DOHH2 (cell line): ENCODE results near the gene FKBP10.

Source experiments
- EZH2phosphoT487 ChIP-seq: fragments of 200-600 bp; sonication (generic); IDR thresholded peaks from 2 replicates; pipeline ENCODE4 v1.6.1; 2017; ENCODE audit warnings: borderline replicate concordance, mild to moderate bottlenecking, antibody characterized with exemption, low read length, moderate library complexity, mixed read lengths
- TF ChIP-seq, protein P1 (sequence below): fragments of 200-600 bp; sonication (generic); IDR thresholded peaks from one replicate; pipeline ENCODE4 v1.5.1; 2014; ENCODE audit warnings: antibody characterized with exemption, mild to moderate bottlenecking, low read depth, low read length; ENCODE audit not compliant: poor library complexity, severe bottlenecking

DNA sequence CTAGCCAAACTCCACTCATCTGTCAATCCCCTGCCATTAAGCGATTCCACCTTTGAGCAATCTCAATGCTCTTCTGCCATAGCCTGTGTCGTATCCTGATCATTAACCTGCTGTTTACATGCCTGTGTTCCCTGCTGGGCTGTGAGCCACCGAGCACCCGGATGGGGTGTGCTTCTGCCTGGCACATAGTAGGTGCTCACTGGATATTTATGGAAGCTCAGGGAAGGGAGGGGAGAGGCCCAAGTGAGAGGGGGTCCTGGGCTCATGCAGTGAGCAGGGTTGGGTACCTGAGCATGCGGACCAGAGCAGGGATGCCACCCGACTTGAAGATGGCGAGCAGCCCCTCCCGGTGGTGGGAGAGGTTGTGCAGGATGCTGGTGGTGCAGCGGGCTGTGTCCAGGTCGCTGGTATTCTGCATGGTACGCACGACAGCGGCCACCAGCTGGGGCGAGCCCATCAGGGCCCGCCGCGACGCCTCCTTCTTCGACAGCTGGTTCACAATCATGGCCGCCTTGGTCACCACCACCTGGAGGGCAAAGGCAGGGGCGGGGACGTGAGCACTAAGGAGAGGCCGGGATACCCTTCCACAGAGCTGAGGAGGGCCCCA, 44.0 kb upstream of the FKBP10 start:
- TF ChIP-seq, protein P1, sequence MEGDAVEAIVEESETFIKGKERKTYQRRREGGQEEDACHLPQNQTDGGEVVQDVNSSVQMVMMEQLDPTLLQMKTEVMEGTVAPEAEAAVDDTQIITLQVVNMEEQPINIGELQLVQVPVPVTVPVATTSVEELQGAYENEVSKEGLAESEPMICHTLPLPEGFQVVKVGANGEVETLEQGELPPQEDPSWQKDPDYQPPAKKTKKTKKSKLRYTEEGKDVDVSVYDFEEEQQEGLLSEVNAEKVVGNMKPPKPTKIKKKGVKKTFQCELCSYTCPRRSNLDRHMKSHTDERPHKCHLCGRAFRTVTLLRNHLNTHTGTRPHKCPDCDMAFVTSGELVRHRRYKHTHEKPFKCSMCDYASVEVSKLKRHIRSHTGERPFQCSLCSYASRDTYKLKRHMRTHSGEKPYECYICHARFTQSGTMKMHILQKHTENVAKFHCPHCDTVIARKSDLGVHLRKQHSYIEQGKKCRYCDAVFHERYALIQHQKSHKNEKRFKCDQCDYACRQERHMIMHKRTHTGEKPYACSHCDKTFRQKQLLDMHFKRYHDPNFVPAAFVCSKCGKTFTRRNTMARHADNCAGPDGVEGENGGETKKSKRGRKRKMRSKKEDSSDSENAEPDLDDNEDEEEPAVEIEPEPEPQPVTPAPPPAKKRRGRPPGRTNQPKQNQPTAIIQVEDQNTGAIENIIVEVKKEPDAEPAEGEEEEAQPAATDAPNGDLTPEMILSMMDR: no peak
- no peak for TF ChIP-seq EZH2phosphoT487
